GM12878 (cell line): ENCODE measurements around the gene NKX6-1. TPM values are rescaled to one million over a fixed set of nuclear protein-coding genes. Genes with fewer than 3 reads are reported as not detected.

Experiments
- ATAC-seq: fragments of 200-7000 bp; cut with Tn5 transposase; 3 replicates; pipeline ENCODE4 v1.9.1; 2020; ENCODE audit warnings: mild to moderate bottlenecking, moderate library complexity
- BruUV-seq: library from RNA; stranded (reverse); fragments of 400-500 nt; replicated peaks from 2 replicates; lab custom pipeline; 2021; lab: Mats Ljungman, UMichigan
- CTCF ChIA-PET: fragments of 300-600 bp; sonication (Branson Sonifier 250); formaldehyde crosslinking; extraction: SDS; loops from one replicate; lab custom pipeline; 2021; ENCODE audit warnings: inconsistent platforms; lab: Yijun Ruan, JAX
- POLR2A ChIA-PET: fragments of 350-600 bp; formaldehyde crosslinking; extraction: SDS; loops from one replicate; lab custom pipeline; 2021; ENCODE audit warnings: inconsistent platforms; lab: Charles Lee
- RAD21 ChIA-PET: fragments of 300-600 bp; sonication (Branson Sonifier 250); formaldehyde crosslinking; loops from one replicate; lab custom pipeline; 2023; ENCODE audit warnings: antibody characterized with exemption; ENCODE audit not compliant: unreplicated experiment; lab: Charles Lee
- SMC1A ChIA-PET: fragments of 300-600 bp; sonication (Branson Sonifier 250); formaldehyde crosslinking; loops from one replicate; lab custom pipeline; 2023; ENCODE audit not compliant: unreplicated experiment, uncharacterized antibody; lab: Charles Lee
- DNase-seq: peaks from one replicate; pipeline ENCODE4 v3.0.0-alpha.2; 2011; ENCODE audit warnings: low read depth, low spot score
- FAIRE-seq: peaks from 3 replicates; lab custom pipeline; 2011; peaks lifted over from hg19 to GRCh38; lab: Jason Lieb, UNC
- H2AFZ ChIP-seq: 2 replicates; pipeline ENCODE4 v1.6.0; 2011; ENCODE audit warnings: low read depth, low read length, control low read depth; ENCODE audit not compliant: control insufficient read depth
- H3K27ac ChIP-seq: 2 replicates; pipeline ENCODE4 v1.5.1; 2011; ENCODE audit warnings: control low read depth; ENCODE audit not compliant: control insufficient read depth, insufficient read depth
- H3K27me3 ChIP-seq, 2 experiments: replicated peaks in 1 of 2; 2 replicates each; pipeline versions ENCODE4 v1.6.0 to v1.6.1; 2011; ENCODE audit warnings: low read length in 1 of 2; ENCODE audit not compliant: control insufficient read depth in 2 of 2, insufficient read depth in 2 of 2
- H3K36me3 ChIP-seq, 2 experiments: 2 replicates each; pipeline ENCODE4 v1.5.1; 2011; ENCODE audit warnings: low read length in 1 of 2; ENCODE audit not compliant: control insufficient read depth in 2 of 2, insufficient read depth in 2 of 2
- H3K4me1 ChIP-seq: 2 replicates; pipeline ENCODE4 v1.6.1; 2011; ENCODE audit warnings: mild to moderate bottlenecking, low read length, moderate library complexity, mixed read lengths; ENCODE audit not compliant: control insufficient read depth, insufficient read depth
- H3K4me2 ChIP-seq: 2 replicates; pipeline ENCODE4 v1.6.0; 2011; ENCODE audit warnings: control low read depth; ENCODE audit not compliant: control insufficient read depth, insufficient read depth
- H3K4me3 ChIP-seq: fragments of 200-600 bp; sonication (generic); 2 replicates; pipeline ENCODE4 v1.5.1; 2016
- H3K79me2 ChIP-seq: 2 replicates; pipeline ENCODE4 v1.6.0; 2011; ENCODE audit warnings: low read length; ENCODE audit not compliant: control insufficient read depth, insufficient read depth
- H3K9ac ChIP-seq: 2 replicates; pipeline ENCODE4 v1.8.0; 2011; ENCODE audit warnings: low read length, control low read depth, mixed read lengths; ENCODE audit not compliant: control insufficient read depth, insufficient read depth
- H3K9me3 ChIP-seq: replicated peaks from 3 replicates; pipeline ENCODE4 v1.5.1; 2011; ENCODE audit warnings: mild to moderate bottlenecking, low read length; ENCODE audit not compliant: control insufficient read depth, insufficient read depth
- H4K20me1 ChIP-seq: 2 replicates; pipeline ENCODE4 v1.6.0; 2011; ENCODE audit not compliant: control insufficient read depth, insufficient read depth
- FOXM1 ChIP-seq: IDR thresholded peaks from 2 replicates; pipeline ENCODE4 v1.6.1; 2012; ENCODE audit warnings: low read depth, mild to moderate bottlenecking, inconsistent platforms, low read length, moderate library complexity
- HCFC1 ChIP-seq: fragments of 150-350 bp; IDR thresholded peaks from 2 replicates; pipeline ENCODE4 v1.6.1; 2014; ENCODE audit warnings: low read length
- IKZF1 ChIP-seq: fragments of 450-650 bp; conservative IDR thresholded peaks from 2 replicates; pipeline ENCODE4 v1.6.1; 2017; ENCODE audit warnings: antibody characterized with exemption, mild to moderate bottlenecking
- MEF2B ChIP-seq: fragments of 450-650 bp; IDR thresholded peaks from 2 replicates; pipeline ENCODE4 v1.6.1; 2018; ENCODE audit warnings: mild to moderate bottlenecking, moderate library complexity; ENCODE audit not compliant: partially characterized antibody, poor library complexity, severe bottlenecking
- MTA3 ChIP-seq: IDR thresholded peaks from 2 replicates; pipeline ENCODE4 v1.6.1; 2012; ENCODE audit warnings: low read length, inconsistent platforms, borderline replicate concordance
- NR2C2 ChIP-seq: IDR thresholded peaks from 2 replicates; pipeline ENCODE4 v1.6.1; 2011; ENCODE audit warnings: borderline replicate concordance, low read depth; ENCODE audit not compliant: control insufficient read depth, insufficient read length
- RAD51 ChIP-seq: fragments of 450-650 bp; IDR thresholded peaks from 2 replicates; pipeline ENCODE4 v1.6.1; 2016; ENCODE audit warnings: moderate library complexity, mild to moderate bottlenecking, inconsistent platforms
- SMAD5 ChIP-seq: IDR thresholded peaks from 2 replicates; pipeline ENCODE4 v1.6.1; 2016; ENCODE audit warnings: antibody characterized with exemption, low read depth
- STAT1 ChIP-seq: fragments of 450-650 bp; conservative IDR thresholded peaks from 2 replicates; pipeline ENCODE4 v1.6.1; 2014; ENCODE audit warnings: antibody characterized with exemption, mild to moderate bottlenecking
- STAT3 ChIP-seq: IDR thresholded peaks from 2 replicates; pipeline ENCODE4 v1.6.1; 2011; ENCODE audit warnings: low read depth, low read length, improper control_type of control experiment
- TCF3 ChIP-seq: IDR thresholded peaks from 2 replicates; pipeline ENCODE4 v1.6.1; 2012; ENCODE audit warnings: low read depth, mild to moderate bottlenecking, low read length, borderline replicate concordance; ENCODE audit not compliant: insufficient read depth
- YBX1 ChIP-seq: fragments of 450-650 bp; IDR thresholded peaks from 2 replicates; pipeline ENCODE4 v1.6.1; 2016; ENCODE audit warnings: antibody characterized with exemption
- WGBS: methylation state at CpG from one replicate; pipeline ENCODE4 v1.1.6; 2016; ENCODE audit warnings: low lambda C conversion rate; ENCODE audit not compliant: insufficient replicate concordance, insufficient coverage; ENCODE audit errors: missing lambda C conversion rate; 5-methylcytosine and 5-hydroxymethylcytosine counted together
- in situ Hi-C: fragments of 300-500 bp; cut with MboI; formaldehyde crosslinking; loops from 9 replicates; pipeline ENCODE4 v1.14.3; 2018; ENCODE audit warnings: mixed read lengths
- intact Hi-C: fragments of 100-400 bp; cut with micrococcal nuclease; formaldehyde crosslinking; loops from one replicate; pipeline ENCODE4 v1.14.2; 2022; ENCODE audit not compliant: unreplicated experiment
- polyA plus RNA-seq, 11 experiments: library from polyadenylated mRNA; depleted of rRNA in 4 of 11; unstranded in 6 of 11; stranded (reverse) in 5 of 11; fragments of >200 nt; fragmentation: Nextera tagmentation in 4 of 11; fragmentation: Illumina TruSeq in 1 of 11; extraction: Ambion mirVana in 4 of 11; extraction: Trizol in 1 of 11; gene quantifications; 1 replicate in 1 of 11; 2 replicates in 10 of 11; pipeline versions ENCODE4 v1.2.1 to v1.2.3, GENCODE V29; 2011 to 2016; ENCODE audit warnings: inconsistent platforms in 2 of 11, missing spikeins in 2 of 11, low read depth in 1 of 11
- total RNA-seq, 4 experiments: library from RNA; depleted of rRNA in 3 of 4; stranded (reverse); fragments of >200 nt in 3 of 4; fragmentation: Illumina TruSeq in 1 of 4; extraction: Trizol in 1 of 4; gene quantifications; 2 replicates each; pipeline versions ENCODE4 v1.2.1 to v1.2.3, GENCODE V29; 2013 to 2021
- TF ChIP-seq, protein P1 (sequence below): IDR thresholded peaks from 2 replicates; pipeline ENCODE4 v1.6.1; 2011; ENCODE audit warnings: low read depth, mild to moderate bottlenecking, low read length, moderate library complexity, borderline replicate concordance; ENCODE audit errors: extremely low read depth
- TF ChIP-seq, protein P2 (sequence below): fragments of 450-650 bp; IDR thresholded peaks from 2 replicates; pipeline ENCODE4 v1.6.1; 2016; ENCODE audit warnings: mild to moderate bottlenecking, moderate library complexity, borderline replicate concordance
- TF ChIP-seq, protein P3 (sequence below): fragments of 450-650 bp; IDR thresholded peaks from 2 replicates; pipeline ENCODE4 v1.6.1; 2017; ENCODE audit warnings: mild to moderate bottlenecking, moderate library complexity

Gene NKX6-1
- total and polyA plus RNA-seq, 10 of the 15 experiments (the other 5 are each of a cell fraction or from before 2014, with no cell fraction given), result not detected

GRCh38 chr4:84545093-84545492 is 46.0 kb upstream of the NKX6-1 start (continued):
- TF ChIP-seq STAT3, result no peak

GRCh38 chr4:84535901-84536300 is 36.8 kb upstream of the NKX6-1 start:
- no peaks in the 10 kb centered on the region for H3K27me3 ChIP-seq
- no peaks in the 10 kb centered on the region for H3K9me3 ChIP-seq
- RAD21 ChIA-PET, result no interaction called here
- H3K79me2 ChIP-seq, result no peaks in the 10 kb centered on the region
- no peaks in the 10 kb centered on the region for H3K36me3 ChIP-seq
- POLR2A ChIA-PET, result no interaction called here
- WGBS, result 90% methylated on average over 2 of the region's 2 CpGs
- H3K27ac ChIP-seq, result no peak overlapping the region
- FAIRE-seq, result no peak
- H3K4me2 ChIP-seq, result no peak overlapping the region
- BruUV-seq, result no TSS peak
- H3K4me1 ChIP-seq, result no peaks in the 10 kb centered on the region
- DNase-seq, result no peak
- ATAC-seq, result no peak
- SMC1A ChIA-PET, result interaction anchor here (1.6 kb wide), 1 partner anchor 8 kb away, joined by 4 read pairs; no protein-coding TSS in a partner anchor
- CTCF ChIA-PET, result interaction anchor here (0.6 kb wide), 1 partner anchor 66 kb away, joined by 3 read pairs; no protein-coding TSS in a partner anchor
- H3K9ac ChIP-seq, result no peak overlapping the region
- H3K4me3 ChIP-seq, result no peak overlapping the region
- in situ Hi-C loops (loop anchor here (10.0 kb wide), 1 partner anchor 61 kb away; no protein-coding TSS in a partner anchor), intact Hi-C loops (no loop called here)
- no peak overlapping the region for H2AFZ ChIP-seq
- no peaks in the 10 kb centered on the region for H4K20me1 ChIP-seq
- no peak for TF ChIP-seq TCF3
- TF ChIP-seq, protein P1, sequence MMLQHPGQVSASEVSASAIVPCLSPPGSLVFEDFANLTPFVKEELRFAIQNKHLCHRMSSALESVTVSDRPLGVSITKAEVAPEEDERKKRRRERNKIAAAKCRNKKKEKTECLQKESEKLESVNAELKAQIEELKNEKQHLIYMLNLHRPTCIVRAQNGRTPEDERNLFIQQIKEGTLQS, result no peak
- TF ChIP-seq SMAD5, result no peak
- no peak for TF ChIP-seq MEF2B
- TF ChIP-seq, protein P2, sequence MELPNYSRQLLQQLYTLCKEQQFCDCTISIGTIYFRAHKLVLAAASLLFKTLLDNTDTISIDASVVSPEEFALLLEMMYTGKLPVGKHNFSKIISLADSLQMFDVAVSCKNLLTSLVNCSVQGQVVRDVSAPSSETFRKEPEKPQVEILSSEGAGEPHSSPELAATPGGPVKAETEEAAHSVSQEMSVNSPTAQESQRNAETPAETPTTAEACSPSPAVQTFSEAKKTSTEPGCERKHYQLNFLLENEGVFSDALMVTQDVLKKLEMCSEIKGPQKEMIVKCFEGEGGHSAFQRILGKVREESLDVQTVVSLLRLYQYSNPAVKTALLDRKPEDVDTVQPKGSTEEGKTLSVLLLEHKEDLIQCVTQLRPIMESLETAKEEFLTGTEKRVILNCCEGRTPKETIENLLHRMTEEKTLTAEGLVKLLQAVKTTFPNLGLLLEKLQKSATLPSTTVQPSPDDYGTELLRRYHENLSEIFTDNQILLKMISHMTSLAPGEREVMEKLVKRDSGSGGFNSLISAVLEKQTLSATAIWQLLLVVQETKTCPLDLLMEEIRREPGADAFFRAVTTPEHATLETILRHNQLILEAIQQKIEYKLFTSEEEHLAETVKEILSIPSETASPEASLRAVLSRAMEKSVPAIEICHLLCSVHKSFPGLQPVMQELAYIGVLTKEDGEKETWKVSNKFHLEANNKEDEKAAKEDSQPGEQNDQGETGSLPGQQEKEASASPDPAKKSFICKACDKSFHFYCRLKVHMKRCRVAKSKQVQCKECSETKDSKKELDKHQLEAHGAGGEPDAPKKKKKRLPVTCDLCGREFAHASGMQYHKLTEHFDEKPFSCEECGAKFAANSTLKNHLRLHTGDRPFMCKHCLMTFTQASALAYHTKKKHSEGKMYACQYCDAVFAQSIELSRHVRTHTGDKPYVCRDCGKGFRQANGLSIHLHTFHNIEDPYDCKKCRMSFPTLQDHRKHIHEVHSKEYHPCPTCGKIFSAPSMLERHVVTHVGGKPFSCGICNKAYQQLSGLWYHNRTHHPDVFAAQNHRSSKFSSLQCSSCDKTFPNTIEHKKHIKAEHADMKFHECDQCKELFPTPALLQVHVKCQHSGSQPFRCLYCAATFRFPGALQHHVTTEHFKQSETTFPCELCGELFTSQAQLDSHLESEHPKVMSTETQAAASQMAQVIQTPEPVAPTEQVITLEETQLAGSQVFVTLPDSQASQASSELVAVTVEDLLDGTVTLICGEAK, result no peak
- TF ChIP-seq FOXM1, result no peak
- TF ChIP-seq STAT3, result no peak
- no peak for TF ChIP-seq RAD51
- no peak for TF ChIP-seq MTA3
- TF ChIP-seq STAT1, result no peak
- TF ChIP-seq HCFC1, result no peak
- no peak for TF ChIP-seq YBX1
- no peak for TF ChIP-seq IKZF1
- TF ChIP-seq, protein P3, sequence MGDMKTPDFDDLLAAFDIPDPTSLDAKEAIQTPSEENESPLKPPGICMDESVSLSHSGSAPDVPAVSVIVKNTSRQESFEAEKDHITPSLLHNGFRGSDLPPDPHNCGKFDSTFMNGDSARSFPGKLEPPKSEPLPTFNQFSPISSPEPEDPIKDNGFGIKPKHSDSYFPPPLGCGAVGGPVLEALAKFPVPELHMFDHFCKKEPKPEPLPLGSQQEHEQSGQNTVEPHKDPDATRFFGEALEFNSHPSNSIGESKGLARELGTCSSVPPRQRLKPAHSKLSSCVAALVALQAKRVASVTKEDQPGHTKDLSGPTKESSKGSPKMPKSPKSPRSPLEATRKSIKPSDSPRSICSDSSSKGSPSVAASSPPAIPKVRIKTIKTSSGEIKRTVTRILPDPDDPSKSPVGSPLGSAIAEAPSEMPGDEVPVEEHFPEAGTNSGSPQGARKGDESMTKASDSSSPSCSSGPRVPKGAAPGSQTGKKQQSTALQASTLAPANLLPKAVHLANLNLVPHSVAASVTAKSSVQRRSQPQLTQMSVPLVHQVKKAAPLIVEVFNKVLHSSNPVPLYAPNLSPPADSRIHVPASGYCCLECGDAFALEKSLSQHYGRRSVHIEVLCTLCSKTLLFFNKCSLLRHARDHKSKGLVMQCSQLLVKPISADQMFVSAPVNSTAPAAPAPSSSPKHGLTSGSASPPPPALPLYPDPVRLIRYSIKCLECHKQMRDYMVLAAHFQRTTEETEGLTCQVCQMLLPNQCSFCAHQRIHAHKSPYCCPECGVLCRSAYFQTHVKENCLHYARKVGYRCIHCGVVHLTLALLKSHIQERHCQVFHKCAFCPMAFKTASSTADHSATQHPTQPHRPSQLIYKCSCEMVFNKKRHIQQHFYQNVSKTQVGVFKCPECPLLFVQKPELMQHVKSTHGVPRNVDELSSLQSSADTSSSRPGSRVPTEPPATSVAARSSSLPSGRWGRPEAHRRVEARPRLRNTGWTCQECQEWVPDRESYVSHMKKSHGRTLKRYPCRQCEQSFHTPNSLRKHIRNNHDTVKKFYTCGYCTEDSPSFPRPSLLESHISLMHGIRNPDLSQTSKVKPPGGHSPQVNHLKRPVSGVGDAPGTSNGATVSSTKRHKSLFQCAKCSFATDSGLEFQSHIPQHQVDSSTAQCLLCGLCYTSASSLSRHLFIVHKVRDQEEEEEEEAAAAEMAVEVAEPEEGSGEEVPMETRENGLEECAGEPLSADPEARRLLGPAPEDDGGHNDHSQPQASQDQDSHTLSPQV, result no peak
- TF ChIP-seq NR2C2, result no peak
